Measurements from ENCODE around the gene AKAP13.

AKAP13 gene

GRCh38 chr15:85388566-85389305 is 8.3 kb downstream of the AKAP13 start:
- H3K9me3 ChIP-seq (replicated peaks in 1 of 2; ENCODE audit: control insufficient read depth in 2 of 2, insufficient read depth in 1 of 2, low read depth in 1 of 2, low read length in 2 of 2): peaks cover 0 to 8% of the 10 kb centered on the region in 2 donors
- no peak overlapping the region for H2AFZ ChIP-seq (ENCODE audit: low read length)
- no peaks in the 10 kb centered on the region for H3K27me3 ChIP-seq (ENCODE audit: control insufficient read depth in 3 of 3, insufficient read depth in 3 of 3, low read depth in 1 of 3, low read length in 3 of 3)
- H3K23ac ChIP-seq (ENCODE audit: low read depth, low read length, poor library complexity): no peak overlapping the region
- H2BK120ac ChIP-seq (ENCODE audit: low read depth, low read length): no peak overlapping the region
- no peak overlapping the region for H4K8ac ChIP-seq (ENCODE audit: low read depth, low read length)
- no peak overlapping the region for H3K27ac ChIP-seq (replicated peaks; ENCODE audit: low read length)
- H4K91ac ChIP-seq (ENCODE audit: low read depth, low read length, poor library complexity): no peak overlapping the region
- H3K4me3 ChIP-seq (ENCODE audit: low read length in 2 of 2): no peak overlapping the region
- H3K18ac ChIP-seq (ENCODE audit: low read length): no peak overlapping the region
- H3K4me2 ChIP-seq (ENCODE audit: insufficient read depth, low read length, poor library complexity, severe bottlenecking): no peak overlapping the region
- WGBS, 2 donors (ENCODE audit: extremely low coverage in 2 of 2, insufficient read length in 2 of 2, insufficient replicate concordance in 1 of 2): no CpG with 5 or more reads among the region's 5 CpGs
- H3K79me1 ChIP-seq (ENCODE audit: low read depth, low read length): peaks cover 5% of the 10 kb centered on the region
- H3K14ac ChIP-seq (ENCODE audit: low read length): no peak overlapping the region
- no peak for DNase-seq (ENCODE audit: low spot score)
- no peak overlapping the region for H2AK5ac ChIP-seq (ENCODE audit: low read depth, low read length)
- no peak overlapping the region for H2BK5ac ChIP-seq (ENCODE audit: low read length)
- H3K4me1 ChIP-seq (ENCODE audit: control insufficient read depth in 2 of 2, insufficient read depth in 1 of 2, low read depth in 1 of 2, low read length in 2 of 2): peaks cover 2 to 6% of the 10 kb centered on the region in 2 donors
- no peak overlapping the region for H2BK12ac ChIP-seq (ENCODE audit: low read length)
- H3K36me3 ChIP-seq (replicated peaks in 1 of 2; ENCODE audit: control insufficient read depth in 2 of 2, insufficient read depth in 2 of 2, low read length in 2 of 2): peaks cover 0 to 16% of the 10 kb centered on the region in 2 donors
- no peak overlapping the region for H2BK15ac ChIP-seq (ENCODE audit: low read length)
- no peak overlapping the region for H3K9ac ChIP-seq (ENCODE audit: low read depth, low read length, poor library complexity)
- H3K4ac ChIP-seq (ENCODE audit: low read length): no peak overlapping the region

- no peak overlapping the region for H3K4me2 ChIP-seq (ENCODE audit: insufficient read depth, low read length, poor library complexity, severe bottlenecking)
- H3K18ac ChIP-seq (ENCODE audit: low read length): no peak overlapping the region
- peaks cover 5% of the 10 kb centered on the region for H3K79me1 ChIP-seq (ENCODE audit: low read depth, low read length)
- no CpG with 5 or more reads among the region's 2 CpGs for WGBS, 2 donors (ENCODE audit: extremely low coverage in 2 of 2, insufficient read length in 2 of 2, insufficient replicate concordance in 1 of 2)
- no peak overlapping the region for H2BK12ac ChIP-seq (ENCODE audit: low read length)
- no peak overlapping the region for H3K9ac ChIP-seq (ENCODE audit: low read depth, low read length, poor library complexity)
- no peak overlapping the region for H3K23ac ChIP-seq (ENCODE audit: low read depth, low read length, poor library complexity)
- H3K27ac ChIP-seq (replicated peaks; ENCODE audit: low read length): no peak overlapping the region
- no peak overlapping the region for H2BK15ac ChIP-seq (ENCODE audit: low read length)
- no peak overlapping the region for H2AFZ ChIP-seq (ENCODE audit: low read length)
- no peak overlapping the region for H3K4me3 ChIP-seq (ENCODE audit: low read length in 2 of 2)
- H3K27me3 ChIP-seq (ENCODE audit: control insufficient read depth in 3 of 3, insufficient read depth in 3 of 3, low read depth in 1 of 3, low read length in 3 of 3): no peaks in the 10 kb centered on the region
- no peak overlapping the region for H3K4ac ChIP-seq (ENCODE audit: low read length)
- H2AK5ac ChIP-seq (ENCODE audit: low read depth, low read length): no peak overlapping the region
- peaks cover 3 to 6% of the 10 kb centered on the region in 2 donors for H3K4me1 ChIP-seq (ENCODE audit: control insufficient read depth in 2 of 2, insufficient read depth in 1 of 2, low read depth in 1 of 2, low read length in 2 of 2)
- DNase-seq (ENCODE audit: low spot score): no peak
- no peak overlapping the region for H3K14ac ChIP-seq (ENCODE audit: low read length)
- H4K91ac ChIP-seq (ENCODE audit: low read depth, low read length, poor library complexity): no peak overlapping the region
- no peak overlapping the region for H4K8ac ChIP-seq (ENCODE audit: low read depth, low read length)
- H3K36me3 ChIP-seq (replicated peaks in 1 of 2; ENCODE audit: control insufficient read depth in 2 of 2, insufficient read depth in 2 of 2, low read length in 2 of 2): peaks cover 0 to 16% of the 10 kb centered on the region in 2 donors
- no peak overlapping the region for H2BK120ac ChIP-seq (ENCODE audit: low read depth, low read length)
- peaks cover 0 to 8% of the 10 kb centered on the region in 2 donors for H3K9me3 ChIP-seq (replicated peaks in 1 of 2; ENCODE audit: control insufficient read depth in 2 of 2, insufficient read depth in 1 of 2, low read depth in 1 of 2, low read length in 2 of 2)
- H2BK5ac ChIP-seq (ENCODE audit: low read length): no peak overlapping the region
These were observed 8.9 kb downstream of the AKAP13 start for GRCh38 chr15:85389306-85389650.

GRCh38 chr15:85389772-85390171 is 9.4 kb downstream of the AKAP13 start:
- no peak overlapping the region for H2BK15ac ChIP-seq (ENCODE audit: low read length)
- H3K27ac ChIP-seq (replicated peaks; ENCODE audit: low read length): no peak overlapping the region
- H2BK120ac ChIP-seq (ENCODE audit: low read depth, low read length): no peak overlapping the region
- no peak for DNase-seq (ENCODE audit: low spot score)
- peaks cover 8 to 9% of the 10 kb centered on the region in 2 donors for H3K4me1 ChIP-seq (ENCODE audit: control insufficient read depth in 2 of 2, insufficient read depth in 1 of 2, low read depth in 1 of 2, low read length in 2 of 2)
- H3K9me3 ChIP-seq (replicated peaks in 1 of 2; ENCODE audit: control insufficient read depth in 2 of 2, insufficient read depth in 1 of 2, low read depth in 1 of 2, low read length in 2 of 2): peaks cover 0 to 8% of the 10 kb centered on the region in 2 donors
- H3K27me3 ChIP-seq (ENCODE audit: control insufficient read depth in 3 of 3, insufficient read depth in 3 of 3, low read depth in 1 of 3, low read length in 3 of 3): no peaks in the 10 kb centered on the region
- H3K18ac ChIP-seq (ENCODE audit: low read length): no peak overlapping the region
- H2BK12ac ChIP-seq (ENCODE audit: low read length): no peak overlapping the region
- H3K36me3 ChIP-seq (replicated peaks in 1 of 2; ENCODE audit: control insufficient read depth in 2 of 2, insufficient read depth in 2 of 2, low read length in 2 of 2): peaks cover 0 to 16% of the 10 kb centered on the region in 2 donors
- H4K91ac ChIP-seq (ENCODE audit: low read depth, low read length, poor library complexity): no peak overlapping the region
- H2BK5ac ChIP-seq (ENCODE audit: low read length): no peak overlapping the region
- H3K4me3 ChIP-seq (ENCODE audit: low read length in 2 of 2): no peak overlapping the region
- H3K14ac ChIP-seq (ENCODE audit: low read length): no peak overlapping the region
- peaks cover 3% of the 10 kb centered on the region for H3K79me1 ChIP-seq (ENCODE audit: low read depth, low read length)
- no peak overlapping the region for H3K4me2 ChIP-seq (ENCODE audit: insufficient read depth, low read length, poor library complexity, severe bottlenecking)
- no peak overlapping the region for H3K4ac ChIP-seq (ENCODE audit: low read length)
- no peak overlapping the region for H3K23ac ChIP-seq (ENCODE audit: low read depth, low read length, poor library complexity)
- no CpG with 5 or more reads among the region's 4 CpGs for WGBS, 2 donors (ENCODE audit: extremely low coverage in 2 of 2, insufficient read length in 2 of 2, insufficient replicate concordance in 1 of 2)
- no peak overlapping the region for H2AK5ac ChIP-seq (ENCODE audit: low read depth, low read length)
- H2AFZ ChIP-seq (ENCODE audit: low read length): no peak overlapping the region
- H3K9ac ChIP-seq (ENCODE audit: low read depth, low read length, poor library complexity): no peak overlapping the region
- H4K8ac ChIP-seq (ENCODE audit: low read depth, low read length): no peak overlapping the region

GRCh38 chr15:85393210-85393609 is 12.8 kb downstream of the AKAP13 start:
- H3K4me1 ChIP-seq (ENCODE audit: control insufficient read depth in 2 of 2, insufficient read depth in 1 of 2, low read depth in 1 of 2, low read length in 2 of 2): peaks cover 8 to 9% of the 10 kb centered on the region in 2 donors
- no peak overlapping the region for H2BK15ac ChIP-seq (ENCODE audit: low read length)
- H2BK5ac ChIP-seq (ENCODE audit: low read length): no peak overlapping the region
- H3K36me3 ChIP-seq (replicated peaks in 1 of 2; ENCODE audit: control insufficient read depth in 2 of 2, insufficient read depth in 2 of 2, low read length in 2 of 2): peaks cover 0 to 2% of the 10 kb centered on the region in 2 donors
- no peak overlapping the region for H3K18ac ChIP-seq (ENCODE audit: low read length)
- no CpG with 5 or more reads among the region's 2 CpGs for WGBS, 2 donors (ENCODE audit: extremely low coverage in 2 of 2, insufficient read length in 2 of 2, insufficient replicate concordance in 1 of 2)
- no peak overlapping the region for H2BK12ac ChIP-seq (ENCODE audit: low read length)
- H2AFZ ChIP-seq (ENCODE audit: low read length): no peak overlapping the region
- no peak overlapping the region for H3K23ac ChIP-seq (ENCODE audit: low read depth, low read length, poor library complexity)
- H4K91ac ChIP-seq (ENCODE audit: low read depth, low read length, poor library complexity): no peak overlapping the region
- peaks cover 2% of the 10 kb centered on the region for H3K79me1 ChIP-seq (ENCODE audit: low read depth, low read length)
- no peak overlapping the region for H4K8ac ChIP-seq (ENCODE audit: low read depth, low read length)
- H3K9me3 ChIP-seq (replicated peaks in 1 of 2; ENCODE audit: control insufficient read depth in 2 of 2, insufficient read depth in 1 of 2, low read depth in 1 of 2, low read length in 2 of 2): no peaks in the 10 kb centered on the region
- no peaks in the 10 kb centered on the region for H3K27me3 ChIP-seq (ENCODE audit: control insufficient read depth in 3 of 3, insufficient read depth in 3 of 3, low read depth in 1 of 3, low read length in 3 of 3)
- no peak overlapping the region for H3K27ac ChIP-seq (replicated peaks; ENCODE audit: low read length)
- no peak overlapping the region for H3K4me3 ChIP-seq (ENCODE audit: low read length in 2 of 2)
- no peak overlapping the region for H3K4ac ChIP-seq (ENCODE audit: low read length)
- H3K14ac ChIP-seq (ENCODE audit: low read length): no peak overlapping the region
- H3K9ac ChIP-seq (ENCODE audit: low read depth, low read length, poor library complexity): no peak overlapping the region
- no peak overlapping the region for H3K4me2 ChIP-seq (ENCODE audit: insufficient read depth, low read length, poor library complexity, severe bottlenecking)
- no peak overlapping the region for H2BK120ac ChIP-seq (ENCODE audit: low read depth, low read length)
- no peak overlapping the region for H2AK5ac ChIP-seq (ENCODE audit: low read depth, low read length)
- no peak for DNase-seq (ENCODE audit: low spot score)

All from neuronal stem cell (in vitro differentiated cells).